KBM-7 (cell line): ENCODE data around the gene C2orf81.
"Not testable (repeated sequence)": the region's sequence is repeated elsewhere in the genome, so short reads cannot be mapped to it uniquely, and the experiment has no call there.

ENCODE experiments used
- DNase-seq: peaks from one replicate; pipeline ENCODE4 v3.0.0-alpha.2; 2015
- in situ Hi-C: fragments of 300-500 bp; cut with MboI; formaldehyde crosslinking; loops from 2 replicates; pipeline ENCODE4 v1.14.3; 2020; ENCODE audit warnings: low sequenced_read_pairs, low pct_unique_long_range_greater_than_20kb, mixed read lengths

The C2orf81 gene

DNA sequence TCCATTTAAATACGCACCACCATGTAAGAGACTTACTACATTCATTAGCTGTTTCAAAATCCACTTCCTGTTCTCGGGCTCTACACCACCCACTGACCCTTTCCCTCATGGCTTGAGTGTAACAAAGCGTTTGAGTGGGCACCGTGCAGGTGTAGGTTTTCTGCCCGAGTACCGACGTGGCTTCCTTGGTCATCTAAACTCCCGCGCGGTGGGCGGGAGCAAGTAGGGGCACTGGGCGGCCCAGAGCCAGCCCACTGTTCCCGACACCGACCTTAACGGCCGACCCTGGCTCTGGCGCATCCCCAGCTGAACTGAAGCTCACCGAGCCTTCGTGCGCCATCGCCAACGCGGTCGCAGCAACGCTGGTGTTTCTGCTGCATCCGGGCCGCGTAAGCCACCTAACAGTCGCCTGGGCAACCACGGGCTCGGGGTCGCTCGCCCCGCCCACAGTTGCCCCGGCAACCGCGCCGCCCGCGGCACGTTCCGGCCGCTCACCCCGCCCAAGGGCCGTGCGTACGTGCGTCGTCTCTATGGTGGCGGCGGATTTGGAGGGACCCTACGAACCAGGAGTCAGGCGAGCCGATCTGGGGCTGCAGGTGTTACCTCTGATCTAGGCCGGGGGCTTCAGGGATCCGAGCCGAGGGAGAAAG lies at the start of gene C2orf81, which contains the start of gene WDR54:
TSS of gene C2orf81 (minus strand) at position 399 of the 650 bp plus-strand sequence. CDS start at position 340, 59 bp downstream.
TSS of gene WDR54 (plus strand) at position 510 of the 650 bp plus-strand sequence. CDS start 424 bp downstream, outside the sequence.
- in situ Hi-C loops: no loop called here
- DNase-seq: peak; percentile 93

DNA sequence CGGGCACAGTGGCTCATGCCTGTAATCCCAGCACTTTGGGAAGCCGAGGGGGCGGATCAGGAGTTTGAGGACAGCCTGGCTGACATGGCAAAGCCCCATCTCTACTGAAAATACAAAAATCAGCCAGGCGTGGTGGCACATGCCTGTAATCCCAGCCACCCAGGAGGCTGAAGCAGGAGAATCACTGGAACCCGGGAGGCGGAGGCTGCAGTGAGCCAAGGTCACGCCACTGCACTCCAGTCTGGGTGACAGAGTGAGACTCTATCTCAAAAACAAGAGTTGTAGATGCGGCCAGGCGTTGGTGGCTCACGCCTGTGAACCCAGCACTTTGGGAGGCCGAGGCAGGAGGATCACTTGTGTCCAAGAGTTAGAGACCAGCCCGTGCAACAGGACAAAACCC lies 49.3 kb upstream of the C2orf81 start:
- DNase-seq, in situ Hi-C loops: not testable (repeated sequence)

DNA sequence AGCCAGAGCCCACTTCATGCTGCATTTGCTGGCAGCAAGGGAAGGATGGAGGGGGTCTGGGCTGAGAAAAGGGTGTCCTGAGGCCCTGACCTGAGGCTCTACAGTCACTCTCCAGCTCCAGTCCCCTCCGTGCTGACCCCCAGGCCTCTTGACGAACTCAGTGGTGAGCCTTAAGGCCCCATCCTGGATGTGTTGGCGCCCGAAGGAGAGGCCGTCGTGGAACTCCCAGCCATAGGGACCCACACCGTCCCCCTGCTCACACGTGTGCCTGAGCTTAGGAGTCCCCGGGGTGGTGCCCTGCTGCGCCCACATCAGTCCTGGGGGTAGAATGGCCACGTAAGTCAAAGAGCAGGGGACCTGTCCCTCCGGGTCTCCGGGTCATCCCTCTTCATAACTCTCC lies 43.0 kb upstream of the C2orf81 start:
- in situ Hi-C loops: no loop called here
- no peak for DNase-seq

- in situ Hi-C loops: no loop called here
- no peak for DNase-seq
Measured at GRCh38 chr2:74462786-74463105, 41.3 kb upstream of the C2orf81 start.

GRCh38 chr2:74462054-74462785 lies 40.8 kb upstream of the C2orf81 start:
- no peak for DNase-seq
- in situ Hi-C loops: no loop called here

- in situ Hi-C loops: no loop called here
- no peak for DNase-seq
Measured at GRCh38 chr2:74461187-74462053, 40.0 kb upstream of the C2orf81 start.

DNA sequence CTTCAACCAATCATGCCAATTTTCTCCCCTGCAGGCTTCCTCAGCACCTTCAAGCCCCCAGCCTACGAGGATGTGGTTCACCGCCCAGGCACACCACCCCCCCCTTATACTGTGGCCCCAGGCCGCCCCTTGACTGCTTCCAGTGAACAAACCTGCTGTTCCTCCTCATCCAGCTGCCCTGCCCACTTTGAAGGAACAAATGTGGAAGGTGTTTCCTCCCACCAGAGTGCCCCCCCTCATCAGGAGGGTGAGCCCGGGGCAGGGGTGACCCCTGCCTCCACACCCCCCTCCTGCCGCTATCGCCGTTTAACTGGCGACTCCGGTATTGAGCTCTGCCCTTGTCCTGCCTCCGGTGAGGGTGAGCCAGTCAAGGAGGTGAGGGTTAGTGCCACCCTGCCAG lies 38.8 kb upstream of the C2orf81 start:
- DNase-seq, in situ Hi-C loops: not testable (repeated sequence)

GRCh38 chr2:74459503-74460118 lies 38.2 kb upstream of the C2orf81 start:
- in situ Hi-C loops, DNase-seq: not testable (repeated sequence)

DNA sequence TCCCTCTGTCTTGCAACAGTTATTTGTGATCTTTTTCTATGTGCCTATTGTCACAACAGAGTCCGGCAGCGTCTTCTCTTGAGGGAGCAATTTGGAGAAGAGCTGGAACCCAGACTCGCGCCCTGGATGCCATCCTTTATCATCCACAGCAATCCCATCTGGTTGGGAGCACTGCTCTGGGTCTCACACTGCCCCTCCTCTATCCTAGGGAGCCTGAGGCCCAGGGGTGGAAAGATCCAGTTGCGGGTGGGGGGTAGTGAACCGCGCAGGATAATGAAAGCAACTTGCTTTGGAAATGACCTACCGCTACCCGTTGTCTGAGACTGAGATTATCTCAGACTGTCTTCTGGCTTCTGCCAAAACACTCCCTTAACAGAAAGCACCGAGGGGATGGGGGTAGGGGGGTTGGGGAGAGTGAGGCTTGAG lies 37.5 kb upstream of the C2orf81 start:
- in situ Hi-C loops: no loop called here
- DNase-seq: no peak

GRCh38 chr2:74458132-74458937 lies 36.9 kb upstream of the C2orf81 start, which contains the start of gene WBP1:
TSS of gene WBP1 (plus strand) at chr2:74458438. CDS start at chr2:74458603, 165 bp downstream.
- DNase-seq: peak; percentile 100
- in situ Hi-C loops: no loop called here

DNA sequence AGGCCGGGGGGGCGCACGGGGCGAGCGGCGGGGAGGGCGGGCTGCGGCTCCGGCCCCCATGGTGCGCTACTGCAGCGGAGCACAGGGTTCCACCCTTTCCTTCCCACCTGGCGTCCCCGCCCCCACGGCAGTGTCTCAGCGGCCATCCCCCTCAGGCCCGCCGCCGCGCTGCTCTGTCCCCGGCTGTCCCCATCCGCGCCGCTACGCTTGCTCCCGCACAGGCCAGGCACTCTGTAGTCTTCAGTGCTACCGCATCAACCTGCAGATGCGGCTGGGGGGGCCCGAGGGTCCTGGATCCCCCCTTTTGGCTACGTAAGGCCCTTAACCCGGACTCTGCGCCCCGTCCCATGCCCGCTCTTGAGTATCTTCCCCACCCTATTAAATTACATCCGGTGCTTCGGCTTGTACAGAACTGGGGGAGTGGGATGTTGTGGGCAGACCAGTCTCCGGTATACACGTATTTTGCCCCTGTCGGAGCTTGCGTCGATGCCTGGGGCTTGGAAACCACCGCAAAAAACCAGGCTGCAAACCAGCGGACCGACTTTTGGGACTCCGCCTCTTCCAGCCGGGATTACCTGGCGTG lies 36.2 kb upstream of the C2orf81 start:
- DNase-seq: no peak
- in situ Hi-C loops: no loop called here

- in situ Hi-C loops: no loop called here
- no peak for DNase-seq
Measured at GRCh38 chr2:74457129-74457548, 35.7 kb upstream of the C2orf81 start.

GRCh38 chr2:74454654-74455511 lies 33.5 kb upstream of the C2orf81 start, which contains the start of gene INO80B:
TSS of gene INO80B (plus strand) at chr2:74455087. CDS start at chr2:74455117, 30 bp downstream.
- peak; percentile 99 for DNase-seq
- in situ Hi-C loops: no loop called here

DNA sequence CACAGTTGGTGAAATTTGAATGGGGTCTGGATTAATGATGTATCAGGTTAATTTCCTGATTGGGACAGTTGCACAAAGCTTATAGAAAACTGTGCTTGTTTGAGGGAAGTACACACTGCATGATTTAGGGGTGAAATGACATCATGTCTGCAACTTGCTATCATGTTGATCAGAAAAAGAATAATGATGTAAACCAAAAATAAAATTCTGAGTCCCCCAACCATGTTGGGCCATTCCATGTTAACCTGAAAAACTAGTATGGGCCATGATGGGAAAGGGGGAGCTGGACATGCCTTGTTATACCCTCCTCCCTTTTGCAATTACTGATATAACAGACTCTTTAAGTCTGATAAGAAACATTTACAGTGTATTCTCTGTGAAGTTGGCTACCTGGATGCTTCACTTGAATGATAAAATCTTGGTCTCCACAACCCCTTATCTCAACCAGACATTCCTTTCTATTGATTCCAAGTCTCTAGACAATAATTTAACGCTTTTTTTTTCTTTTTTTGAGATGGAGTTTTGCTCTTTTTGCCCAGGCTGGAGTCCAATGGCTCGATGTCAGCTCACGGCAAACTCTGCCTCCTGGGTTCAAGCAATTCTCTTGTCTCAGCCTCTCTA lies 29.3 kb upstream of the C2orf81 start:
- no peak for DNase-seq
- in situ Hi-C loops: no loop called here

DNA sequence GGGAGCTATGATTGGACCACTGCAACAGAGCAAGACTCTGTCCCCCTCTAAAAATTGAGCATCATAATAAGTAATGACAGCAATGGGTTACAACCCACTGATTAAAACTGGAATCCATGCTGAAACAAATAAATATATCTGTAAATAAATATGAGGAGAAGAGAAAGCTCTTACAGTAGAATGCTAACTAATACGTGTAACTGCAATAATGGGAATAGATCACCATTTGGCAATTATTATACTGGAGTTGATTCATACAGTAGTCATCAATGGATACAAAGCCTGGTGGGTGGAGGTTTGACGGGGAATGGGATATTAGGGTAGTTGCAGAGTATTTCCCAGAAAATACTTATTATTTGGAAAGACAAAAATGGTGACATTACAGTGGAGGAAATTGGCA lies 27.4 kb upstream of the C2orf81 start:
- DNase-seq: no peak
- in situ Hi-C loops: no loop called here

DNA sequence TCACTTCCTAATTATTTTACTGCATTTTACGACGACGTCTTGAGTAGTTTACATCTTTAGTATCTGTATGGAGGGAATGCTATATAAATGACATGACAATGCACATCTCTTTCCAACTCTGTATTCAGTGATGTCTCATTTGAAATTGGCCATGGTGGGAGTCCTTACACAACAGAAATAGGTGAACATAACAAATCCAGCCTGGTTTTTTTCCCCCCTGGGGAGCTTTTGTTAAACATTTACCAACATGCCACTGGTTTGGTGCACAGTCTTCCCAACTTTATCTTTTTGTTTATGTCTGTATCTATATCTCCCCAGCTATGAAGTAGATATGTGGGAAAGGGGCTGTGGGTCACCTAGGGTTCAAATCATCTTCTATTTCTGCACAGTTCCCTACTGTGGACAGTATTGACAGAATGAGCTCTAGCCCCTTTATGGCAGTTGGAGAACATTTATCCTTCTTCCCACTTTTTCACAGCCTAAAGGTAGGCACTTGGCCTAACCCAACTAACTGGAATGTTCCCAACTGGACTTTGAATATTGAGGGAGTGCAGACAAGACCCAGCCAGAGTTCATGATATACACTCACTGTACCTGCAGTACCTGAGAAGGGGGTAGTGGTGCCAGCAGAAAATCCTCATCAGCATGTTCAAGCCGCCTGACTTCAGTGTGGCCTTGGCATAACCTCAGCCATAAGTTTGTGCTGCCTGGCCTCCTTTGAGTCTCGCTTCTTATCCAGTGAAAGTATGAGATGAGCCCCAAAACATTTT lies 26.0 kb upstream of the C2orf81 start:
- in situ Hi-C loops: no loop called here

More for the DNA sequence above, 26.0 kb upstream of the C2orf81 start:
- no peak for DNase-seq
